RWPE1 (cell line): ENCODE data around the gene HMX1.

Source experiments
- CTCF ChIA-PET: fragments of 350-600 bp; sonication (Branson Sonifier 250); formaldehyde crosslinking; extraction: SDS; loops from one replicate; lab custom pipeline; 2021; lab: Yijun Ruan, JAX
- POLR2A ChIA-PET: fragments of 400-600 bp; formaldehyde crosslinking; extraction: SDS; loops from one replicate; lab custom pipeline; 2020; ENCODE audit warnings: antibody characterized with exemption; ENCODE audit not compliant: low non-redundant PET; lab: Yijun Ruan, JAX
- DNase-seq: peaks from one replicate; pipeline ENCODE4 v3.0.0; 2012; ENCODE audit warnings: low spot score
- H3K27ac ChIP-seq: fragments of 450-650 bp; 2 replicates; pipeline ENCODE4 v1.5.1; 2017
- CTCF ChIP-seq: fragments of 450-650 bp; conservative IDR thresholded peaks from 2 replicates; pipeline ENCODE4 v1.5.1; 2017; ENCODE audit warnings: low read depth, mild to moderate bottlenecking

Gene HMX1

GRCh38 chr4:8857766-8858700 lies 13.6 kb downstream of the HMX1 start:
- ChIA-PET CTCF (no interaction called here), POLR2A (no interaction called here)
- TF ChIP-seq CTCF: no peak

DNA sequence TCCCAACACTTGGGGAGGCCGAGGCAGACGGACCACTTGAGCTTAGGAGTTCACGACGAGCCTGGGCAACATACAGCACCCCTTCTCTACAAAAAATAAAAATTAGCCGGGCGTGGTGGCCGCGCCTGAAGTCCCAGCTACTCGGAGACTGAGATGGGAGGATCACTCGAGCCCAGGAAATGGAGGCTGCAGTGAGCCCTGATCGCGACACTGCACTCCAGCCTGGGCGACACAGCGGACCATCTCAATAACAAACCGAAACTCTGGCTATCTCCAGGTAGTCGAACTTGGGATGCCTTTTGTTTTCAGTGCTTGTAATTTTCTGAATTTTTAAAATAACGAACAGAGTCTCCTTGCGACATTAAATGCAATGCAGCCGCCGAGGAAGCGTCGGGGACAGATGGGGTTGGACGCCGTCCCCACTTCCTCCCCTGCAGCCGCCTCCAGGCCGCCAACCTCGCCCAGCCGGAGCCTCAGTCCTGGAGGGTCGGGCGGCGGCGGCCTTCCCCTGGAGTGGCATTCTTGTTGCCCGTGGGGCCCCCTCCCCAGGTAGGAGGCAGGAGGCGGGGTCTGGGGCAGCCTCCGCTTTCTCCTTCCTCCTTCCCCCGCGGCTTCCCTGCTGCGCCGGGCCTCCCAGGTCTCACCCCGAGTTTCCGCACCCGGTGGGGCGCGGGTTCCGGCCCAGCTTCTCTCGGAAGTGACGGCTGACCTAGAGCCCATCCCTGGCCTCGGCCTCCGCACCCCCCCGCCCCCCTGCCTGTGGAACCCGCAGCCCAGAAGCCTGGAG lies 14.6 kb downstream of the HMX1 start:
- H3K27ac ChIP-seq: no peak overlapping the region
- DNase-seq: no peak
- POLR2A ChIA-PET: no interaction called here
- no peak for TF ChIP-seq CTCF
- CTCF ChIA-PET: no interaction called here

More at GRCh38 chr4:8857766-8858700, 13.6 kb downstream of the HMX1 start:
- no peak overlapping the region for H3K27ac ChIP-seq
- DNase-seq: no peak

- CTCF ChIA-PET: no interaction called here
- POLR2A ChIA-PET: no interaction called here
- no peak for TF ChIP-seq CTCF
- H3K27ac ChIP-seq: no peak overlapping the region
- no peak for DNase-seq
Observed at GRCh38 chr4:8855818-8856245, 15.8 kb downstream of the HMX1 start.

DNA sequence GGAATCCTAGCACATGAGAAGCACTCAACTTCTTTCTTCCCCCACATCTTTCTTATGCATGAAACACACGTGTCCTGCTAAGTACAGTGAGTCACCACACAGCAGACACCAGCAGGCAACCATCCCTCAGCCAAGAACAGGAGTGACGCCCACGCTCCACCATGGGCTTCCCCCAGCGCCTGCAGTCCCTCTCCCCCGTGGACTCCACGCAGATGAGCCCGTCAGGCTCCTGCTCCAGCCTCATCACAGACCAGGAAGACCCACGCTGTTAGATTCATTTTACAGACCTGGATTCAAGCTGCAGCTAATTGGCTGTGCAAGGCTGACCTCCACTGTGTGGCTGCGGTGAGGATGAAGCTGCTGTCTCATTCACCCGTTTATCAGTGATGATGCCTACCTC lies 16.7 kb downstream of the HMX1 start:
- no peak overlapping the region for H3K27ac ChIP-seq
- POLR2A ChIA-PET: no interaction called here
- DNase-seq: no peak
- no peak for TF ChIP-seq CTCF
- CTCF ChIA-PET: interaction anchor here (0.7 kb wide), 1 partner anchor 160 kb away, joined by 3 read pairs; no protein-coding TSS in a partner anchor

GRCh38 chr4:8854016-8854415 lies 17.6 kb downstream of the HMX1 start:
- H3K27ac ChIP-seq: no peak overlapping the region
- CTCF ChIA-PET: interaction anchor here (0.6 kb wide), 1 partner anchor 64 kb away, joined by 5 read pairs; no protein-coding TSS in a partner anchor
- no peak for TF ChIP-seq CTCF
- POLR2A ChIA-PET: no interaction called here
- DNase-seq: no peak

DNA sequence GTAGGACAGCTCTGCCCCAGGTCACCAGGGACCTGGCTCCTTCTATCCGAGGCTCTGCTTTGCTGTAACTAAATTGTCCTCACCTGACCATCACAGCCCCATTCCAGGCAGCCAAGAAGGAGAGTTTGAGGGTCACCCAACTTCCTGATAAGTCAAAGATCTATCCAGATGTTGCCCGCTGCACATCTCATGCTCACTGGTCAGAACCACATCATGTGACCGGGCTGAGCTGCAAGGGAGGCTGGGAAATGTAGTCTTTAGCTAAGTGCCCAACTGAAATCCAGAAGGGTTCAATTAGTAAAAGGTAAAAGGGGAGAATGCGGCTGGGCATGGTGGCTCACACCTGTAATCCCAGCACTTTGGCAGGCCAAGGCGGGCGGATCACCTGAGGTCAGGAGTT lies 18.4 kb downstream of the HMX1 start:
- ChIA-PET CTCF (interaction anchor here (0.6 kb wide), 1 partner anchor 63 kb away, joined by 5 read pairs; no protein-coding TSS in a partner anchor), POLR2A (no interaction called here)
- no peak for DNase-seq
- no peak for TF ChIP-seq CTCF
- no peak overlapping the region for H3K27ac ChIP-seq
